GM19467 (cell line): ENCODE measurements around the gene C13orf46.

Source experiments
- ATAC-seq: cut with Tn5 transposase; IDR thresholded peaks from one replicate; pipeline ENCODE4 v1.9.1; 2021; ENCODE audit warnings: mild to moderate bottlenecking, moderate library complexity; ENCODE audit not compliant: unreplicated experiment

Gene C13orf46

DNA sequence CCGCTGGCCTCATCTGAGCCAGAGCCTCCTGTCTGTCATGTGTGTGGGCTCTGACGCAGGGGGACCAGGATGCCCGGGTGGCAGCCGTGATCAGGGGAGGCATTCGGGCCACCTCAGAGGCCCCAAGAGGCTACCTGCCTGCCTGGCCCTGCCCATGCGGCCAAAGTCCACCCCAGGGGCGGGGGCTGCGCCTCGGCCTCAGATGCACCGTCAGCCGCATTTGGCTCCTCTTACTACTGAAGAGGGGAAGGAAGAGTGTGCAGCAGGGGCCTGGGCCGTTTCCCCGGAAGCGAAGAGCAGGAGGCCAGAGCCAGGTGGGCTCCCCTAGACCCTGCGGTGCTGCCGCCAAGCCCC, 34.0 kb downstream of the C13orf46 start:
- no peak for ATAC-seq

DNA sequence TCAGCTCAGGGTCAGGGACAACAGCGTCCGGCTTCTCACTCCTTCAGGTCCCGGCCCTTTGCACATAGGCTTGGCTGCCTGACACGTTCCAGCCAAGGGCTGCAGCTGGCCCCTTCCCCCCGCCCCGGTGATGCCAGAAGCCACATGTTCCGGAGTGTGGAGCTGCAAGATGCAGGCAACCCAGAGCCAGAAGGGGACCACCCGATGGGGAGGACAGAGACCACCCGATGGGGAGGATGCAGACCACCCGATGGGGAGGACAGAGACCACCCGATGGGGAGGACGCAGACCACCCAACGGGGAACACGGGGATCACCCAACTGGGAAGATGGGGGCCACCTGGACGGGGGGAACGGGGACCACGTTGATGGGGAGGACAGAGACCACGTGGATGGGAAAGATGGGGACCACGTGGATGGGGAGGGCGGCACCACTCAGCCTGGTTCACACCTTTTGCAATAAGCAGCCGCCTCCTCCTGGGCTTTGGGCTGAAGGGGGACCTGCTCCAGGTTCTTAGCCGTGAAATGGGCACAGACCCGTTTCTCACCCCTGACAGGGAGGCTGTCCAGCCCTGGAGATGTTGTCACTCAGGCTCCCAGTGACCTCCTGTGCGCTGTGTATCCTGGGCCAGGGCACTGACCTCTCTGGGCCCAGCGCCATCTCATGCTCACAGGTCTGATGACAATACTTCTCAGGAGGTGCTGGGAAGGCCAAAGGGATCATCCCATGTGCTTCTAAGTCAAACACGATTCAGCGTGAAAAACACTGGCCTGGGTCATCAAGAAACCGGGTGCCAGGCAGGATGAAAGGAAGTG, 34.5 kb downstream of the C13orf46 start:
- no peak for ATAC-seq

DNA sequence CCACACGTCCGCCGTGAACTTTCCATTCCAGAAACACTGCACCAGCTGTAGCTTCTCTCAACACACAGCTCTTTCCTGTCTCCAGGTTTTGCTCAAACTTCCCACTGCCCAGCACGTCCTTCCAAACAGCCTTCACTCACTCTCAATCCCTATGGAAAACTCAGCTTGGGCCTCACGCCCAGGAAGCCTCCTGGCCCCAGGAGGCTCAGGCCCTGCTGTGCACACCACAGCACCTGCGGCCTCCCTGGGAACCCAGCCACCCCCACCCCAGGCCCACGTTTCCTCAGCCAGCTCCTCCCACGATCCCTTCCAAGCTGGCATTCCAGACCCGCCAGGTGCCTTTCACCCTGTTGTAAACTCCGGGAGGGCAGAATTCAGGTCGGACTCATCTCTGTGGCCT, 35.2 kb downstream of the C13orf46 start:
- ATAC-seq = no peak

DNA sequence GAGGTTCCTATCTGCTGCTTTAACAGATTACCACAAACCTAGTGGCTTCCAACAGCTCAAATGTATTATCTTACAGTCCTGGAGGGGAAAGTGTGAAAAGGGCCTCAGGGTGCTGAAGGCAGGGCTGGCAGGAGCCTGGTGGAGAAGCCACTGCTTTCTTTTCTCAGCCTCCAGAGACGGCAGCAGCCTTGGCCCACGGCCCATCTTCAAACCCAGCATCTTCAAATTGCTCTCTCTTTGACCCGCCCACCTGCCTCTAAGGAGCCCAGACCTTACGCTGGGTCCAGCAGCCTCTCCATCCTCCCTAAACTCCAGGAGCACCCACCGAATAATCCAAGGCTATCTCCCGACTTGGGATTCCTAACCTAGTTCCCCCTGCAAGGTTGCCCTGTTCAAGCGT, 35.6 kb downstream of the C13orf46 start:
- no peak for ATAC-seq

- ATAC-seq = no peak
Observed at GRCh38 chr13:113937527-113938180, 36.2 kb downstream of the C13orf46 start.

DNA sequence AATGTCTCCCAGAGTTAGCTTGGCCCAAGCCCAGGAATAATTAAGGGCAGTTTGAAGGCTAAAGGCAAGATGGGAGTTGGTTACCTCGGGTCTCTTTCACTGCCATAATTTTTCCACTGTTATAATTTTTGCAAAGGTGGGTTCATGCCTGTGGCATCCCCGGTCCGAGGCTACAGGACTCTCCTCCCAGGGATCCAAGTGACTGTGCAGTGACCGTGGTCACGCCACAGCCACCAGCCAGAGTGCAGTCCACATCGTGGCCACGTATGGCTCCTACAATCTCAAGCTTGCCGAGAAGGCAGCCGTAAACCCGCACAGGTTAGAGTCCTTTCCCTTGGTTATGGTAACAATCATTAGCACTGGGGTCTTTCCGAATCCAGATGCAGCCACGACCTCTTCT, 36.8 kb downstream of the C13orf46 start:
- ATAC-seq = no peak

DNA sequence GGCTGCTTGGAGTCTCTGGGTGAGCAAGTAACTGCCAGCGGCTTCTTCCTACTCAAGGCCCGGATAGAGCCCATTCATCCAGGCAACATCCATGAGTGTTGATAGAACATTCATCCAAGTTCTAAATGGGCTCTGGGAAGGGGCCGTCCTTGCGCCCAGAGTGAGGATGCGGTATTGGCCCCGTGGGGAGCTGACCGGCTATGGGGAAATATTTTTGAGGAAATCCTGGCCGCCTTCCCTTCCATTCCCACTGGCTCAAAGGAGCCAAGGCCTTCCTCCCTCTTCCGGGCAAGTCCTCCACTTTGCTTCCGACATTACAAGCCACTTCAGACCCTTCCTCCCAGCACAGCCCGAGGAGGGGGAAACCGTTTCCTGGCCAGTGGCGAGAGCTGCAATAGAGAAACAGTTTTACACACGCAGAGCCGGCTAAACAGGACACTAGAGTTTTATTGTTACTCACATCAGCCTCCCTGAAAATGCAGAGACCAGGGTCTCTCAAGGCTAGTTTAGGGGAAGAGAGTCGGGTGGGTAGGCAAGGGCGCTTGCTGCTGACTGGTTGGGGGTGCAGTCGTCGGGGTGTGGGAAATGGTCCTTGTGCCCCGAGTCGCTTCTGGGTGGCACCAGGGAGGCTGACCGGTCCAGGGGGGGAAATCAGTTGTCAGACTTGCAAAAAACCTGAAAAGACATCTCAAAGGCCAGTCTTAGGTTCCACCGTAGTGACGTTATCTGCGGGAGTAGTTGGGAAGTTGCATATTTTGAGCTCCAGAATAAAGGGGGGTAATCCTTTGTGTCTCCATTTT, 37.5 kb downstream of the C13orf46 start:
- ATAC-seq = no peak

DNA sequence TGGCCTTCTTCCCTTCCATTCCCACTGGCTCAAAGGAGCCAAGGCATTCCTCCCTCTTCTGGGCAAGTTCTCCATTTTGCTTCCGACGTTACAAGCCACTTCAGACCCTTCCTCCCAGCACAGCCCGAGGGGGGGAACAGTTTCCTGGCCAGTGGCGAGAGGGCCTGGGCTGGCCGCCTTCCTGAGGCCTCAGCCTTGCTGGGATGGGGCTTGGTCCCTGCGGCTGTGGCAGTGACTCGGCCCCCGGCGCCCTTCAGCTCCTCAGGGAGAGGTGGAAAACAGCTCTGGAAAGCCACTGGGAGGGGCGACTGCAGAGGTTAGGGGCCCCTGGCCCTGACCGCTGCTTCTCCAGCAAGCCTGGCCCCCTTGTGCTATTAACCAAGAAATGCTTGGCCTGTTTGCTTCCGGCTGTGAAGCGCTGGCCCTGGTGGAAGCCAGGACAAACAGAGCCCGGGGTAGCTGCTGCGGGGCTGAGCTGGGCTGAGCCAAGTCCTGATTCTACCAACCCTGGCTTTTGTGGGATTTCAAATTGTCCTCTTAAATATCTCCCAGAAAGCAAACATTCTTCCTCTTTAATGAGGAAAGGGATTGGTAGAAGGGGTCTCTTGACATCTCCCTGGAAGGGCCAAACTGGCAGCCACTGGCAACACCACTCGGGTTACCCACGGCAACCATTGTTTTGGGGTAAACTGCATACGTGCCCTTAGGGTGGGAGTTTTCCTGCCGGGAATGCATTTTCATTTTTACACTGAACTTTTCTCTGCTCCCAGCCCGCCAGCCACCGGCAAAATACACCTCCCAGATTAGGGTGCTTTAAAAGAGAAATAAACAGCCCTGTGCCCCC, 38.7 kb downstream of the C13orf46 start:
- ATAC-seq = no peak

- ATAC-seq = no peak
Observed at GRCh38 chr13:113934576-113934975, 39.3 kb downstream of the C13orf46 start.

GRCh38 chr13:113933901-113934300, 40.0 kb downstream of the C13orf46 start:
- no peak for ATAC-seq

GRCh38 chr13:113931841-113932459, 41.9 kb downstream of the C13orf46 start:
- ATAC-seq = no peak

GRCh38 chr13:113930671-113931637, 42.9 kb downstream of the C13orf46 start:
- ATAC-seq = no peak

DNA sequence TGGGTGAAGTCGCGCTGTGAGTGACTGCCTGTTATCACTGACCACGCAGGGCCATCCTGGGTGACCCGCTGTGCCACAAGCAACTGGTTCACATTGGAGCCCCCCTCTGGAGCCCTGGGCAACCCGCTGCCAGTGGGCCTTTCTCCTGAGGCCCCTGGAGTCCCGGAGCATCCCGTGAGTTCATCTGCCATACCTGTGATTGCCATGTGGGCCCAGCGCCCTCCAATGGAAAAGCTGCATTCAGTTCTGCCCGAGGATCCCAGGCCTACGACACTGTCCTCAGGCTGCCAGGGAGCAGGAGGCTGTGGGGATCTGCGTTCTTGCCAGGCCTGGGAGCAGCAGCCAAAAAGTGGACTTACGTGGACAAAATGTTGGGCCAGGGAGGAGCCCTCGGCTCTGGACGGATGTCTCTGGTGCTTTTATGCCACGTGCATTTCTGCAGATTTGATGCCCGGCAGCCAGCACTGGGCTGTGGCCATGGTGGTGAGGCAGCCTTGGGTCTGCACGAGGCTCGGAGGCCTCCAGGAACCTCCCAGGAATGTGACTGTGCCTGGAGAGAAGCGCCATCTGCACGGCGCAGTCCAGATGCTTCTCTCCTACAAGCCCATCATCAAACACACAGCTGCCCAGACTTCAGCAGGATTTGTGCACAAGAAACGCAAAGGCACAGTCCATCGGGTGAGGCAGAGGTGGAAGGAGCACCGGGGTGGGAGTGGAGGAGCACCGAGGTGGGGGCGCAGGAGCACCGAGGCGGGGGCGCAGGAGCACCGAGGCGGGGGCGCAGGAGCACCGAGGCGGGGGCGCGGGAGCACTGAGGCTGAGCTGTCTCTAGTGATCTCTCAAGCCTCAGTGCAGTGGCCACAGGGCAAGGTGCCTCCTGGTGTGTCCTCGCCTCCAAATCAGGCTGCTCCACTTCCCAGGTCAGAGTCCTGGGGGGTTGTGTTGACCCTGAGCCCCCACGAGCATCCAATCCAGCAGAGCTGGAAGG, 44.0 kb downstream of the C13orf46 start:
- no peak for ATAC-seq

DNA sequence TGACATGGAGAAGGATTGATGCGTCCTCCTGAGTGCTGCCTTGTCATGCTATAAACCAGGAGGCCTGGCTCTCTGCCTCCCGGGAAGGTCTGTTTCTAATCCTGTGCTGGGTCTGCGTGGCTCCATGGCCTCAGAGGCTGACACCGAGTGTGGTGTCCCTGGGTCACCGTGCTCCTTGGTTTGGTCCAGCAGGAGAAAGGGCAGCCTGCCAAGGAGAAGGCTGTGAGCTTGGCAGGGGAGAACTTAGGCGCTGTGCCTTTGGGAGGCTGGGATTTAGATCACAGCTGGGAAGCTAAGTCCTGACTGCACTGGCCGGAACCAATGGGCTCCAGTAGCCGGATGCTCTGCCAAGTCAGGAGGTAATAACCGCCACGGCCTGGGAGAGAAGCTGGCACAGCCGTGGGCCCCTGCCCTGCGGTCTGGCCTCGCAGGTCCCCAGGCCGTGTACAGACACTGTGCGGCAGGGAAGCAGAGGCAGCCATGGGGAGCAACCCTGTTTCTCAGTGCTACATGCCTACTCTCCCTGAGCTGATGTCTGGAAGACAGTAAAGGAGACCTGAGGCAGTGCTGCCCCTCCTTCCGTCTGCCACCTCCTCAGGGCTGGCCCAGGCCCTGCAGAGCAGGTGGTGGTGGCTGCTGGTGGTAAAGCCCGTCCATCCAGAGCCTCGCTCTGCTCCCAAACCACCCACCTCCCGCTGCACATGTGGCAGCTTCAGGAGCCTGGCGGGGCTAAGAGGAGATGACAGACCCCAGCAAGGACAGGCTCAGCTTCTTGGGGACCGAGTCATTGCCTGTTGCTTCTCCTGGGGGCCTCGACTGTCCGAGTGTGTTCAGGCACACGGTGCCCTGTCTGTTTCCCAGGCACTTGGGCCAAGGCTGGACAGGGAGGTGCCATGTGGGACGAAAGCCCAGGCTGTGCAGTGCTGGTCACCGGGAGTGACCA, 44.9 kb downstream of the C13orf46 start:
- ATAC-seq = no peak

- no peak for ATAC-seq
Observed at GRCh38 chr13:113927661-113928581, 46.0 kb downstream of the C13orf46 start.
